Measurements from ENCODE around the gene PRM1.
"Not testable (repeated sequence)": the region's sequence is repeated elsewhere in the genome, so short reads cannot be mapped to it uniquely, and the experiment has no call there.

The PRM1 gene

DNA sequence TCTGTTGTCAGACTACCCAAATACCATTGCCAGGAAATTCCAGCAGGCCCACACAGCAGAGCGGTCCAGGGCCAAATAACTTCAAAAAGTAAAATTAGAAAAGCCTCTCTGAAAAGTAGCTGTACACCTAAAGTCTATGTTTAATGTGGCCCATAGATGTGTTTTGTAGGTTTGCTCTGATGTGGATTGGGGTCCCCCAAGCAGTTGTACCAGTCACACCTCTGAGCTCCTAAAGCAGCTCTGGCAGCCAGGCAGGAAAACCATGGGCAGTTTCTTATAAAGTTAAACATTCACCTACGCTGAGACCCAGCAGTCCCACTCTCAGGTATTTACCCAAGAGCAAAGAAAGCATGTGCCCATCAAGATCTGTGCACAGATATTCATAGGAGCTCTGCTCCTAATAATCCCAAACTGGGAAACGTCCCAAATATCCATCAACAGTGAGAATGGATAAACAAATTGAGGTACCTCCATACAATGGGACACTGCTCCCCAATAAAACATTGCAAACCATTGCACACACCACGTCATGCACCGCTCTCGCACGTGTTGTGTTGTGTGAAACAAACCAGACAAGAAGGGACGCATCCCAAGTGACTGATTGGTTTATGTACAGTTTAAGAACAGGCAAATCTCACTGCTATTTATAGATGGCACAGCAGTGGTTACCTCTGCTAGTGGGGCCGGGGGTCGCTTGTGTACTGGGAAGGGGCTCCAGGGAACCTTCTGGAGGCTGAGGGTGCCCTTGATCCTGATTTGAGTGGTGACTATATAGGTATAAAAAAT lies 15.8 kb upstream of the PRM1 start:
- no peak for DNase-seq

DNA sequence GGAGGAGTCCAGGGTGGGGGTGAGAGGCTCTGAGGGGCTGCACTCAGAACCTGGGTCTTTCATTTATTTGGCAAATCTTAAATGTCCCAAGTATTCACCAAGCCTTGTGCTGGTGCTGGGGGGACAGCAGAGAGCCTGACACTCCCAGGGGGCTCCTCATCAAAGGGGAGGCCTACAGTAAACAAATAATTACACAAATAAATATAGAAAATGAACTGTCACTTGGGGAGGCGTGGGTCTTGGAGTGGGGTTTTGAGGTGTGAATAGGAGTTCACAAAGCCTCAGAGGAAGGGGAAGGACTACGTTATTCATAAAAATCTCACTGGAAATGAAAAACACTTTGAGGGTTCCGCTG lies 15.2 kb upstream of the PRM1 start:
- DNase-seq = no peak

DNA sequence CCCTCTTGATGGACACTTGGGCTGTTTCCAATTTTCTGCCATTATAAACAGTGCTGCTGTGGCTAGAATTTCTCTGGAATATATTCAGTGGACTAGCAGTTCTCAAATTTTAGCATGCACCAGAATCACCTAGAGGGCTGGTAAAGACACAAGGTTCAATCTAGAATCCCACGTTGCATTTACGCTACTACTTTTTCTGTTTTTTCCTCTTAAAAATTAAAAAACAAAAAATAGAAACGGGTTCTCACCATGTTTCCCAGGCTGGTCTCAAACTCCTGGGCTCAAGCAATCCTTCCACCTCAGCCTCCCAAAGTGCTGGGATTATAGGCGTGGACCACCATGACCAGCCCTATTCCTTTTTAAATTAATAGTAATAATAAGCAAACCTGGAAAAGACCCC lies 14.5 kb upstream of the PRM1 start:
- no peak for DNase-seq

DNA sequence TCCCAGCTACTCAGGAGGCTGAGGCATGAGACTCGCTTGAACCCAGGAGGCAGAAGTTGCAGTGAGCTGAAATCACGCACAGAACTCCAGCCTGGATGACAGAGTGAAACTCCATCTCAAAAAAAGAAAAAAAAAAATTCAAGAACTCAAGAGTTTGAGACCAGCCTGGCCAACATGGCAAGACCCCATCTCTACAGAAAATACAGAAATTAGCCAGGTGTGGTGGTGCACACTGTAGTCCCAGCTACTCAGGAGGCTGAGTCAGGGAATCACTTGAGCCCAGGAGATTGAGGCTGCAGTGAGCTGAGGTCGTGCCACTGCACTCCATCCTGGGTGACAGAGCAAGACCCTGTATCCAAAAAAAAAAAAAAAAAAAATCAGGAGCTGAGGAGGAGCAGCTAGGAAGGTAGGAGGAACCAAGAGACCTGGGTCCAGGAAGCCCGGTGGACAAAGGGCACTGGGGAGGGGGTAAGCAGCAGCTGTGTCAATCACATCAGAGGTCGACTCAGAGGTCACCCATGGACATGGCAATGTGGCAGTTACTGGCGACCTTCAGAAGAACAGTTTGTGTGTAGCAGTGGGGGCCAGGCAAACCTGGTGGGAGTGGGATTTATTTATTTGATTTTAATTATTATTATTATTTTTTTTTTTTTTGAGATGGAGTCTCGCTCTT lies 11.1 kb upstream of the PRM1 start:
- DNase-seq = no peak

DNA sequence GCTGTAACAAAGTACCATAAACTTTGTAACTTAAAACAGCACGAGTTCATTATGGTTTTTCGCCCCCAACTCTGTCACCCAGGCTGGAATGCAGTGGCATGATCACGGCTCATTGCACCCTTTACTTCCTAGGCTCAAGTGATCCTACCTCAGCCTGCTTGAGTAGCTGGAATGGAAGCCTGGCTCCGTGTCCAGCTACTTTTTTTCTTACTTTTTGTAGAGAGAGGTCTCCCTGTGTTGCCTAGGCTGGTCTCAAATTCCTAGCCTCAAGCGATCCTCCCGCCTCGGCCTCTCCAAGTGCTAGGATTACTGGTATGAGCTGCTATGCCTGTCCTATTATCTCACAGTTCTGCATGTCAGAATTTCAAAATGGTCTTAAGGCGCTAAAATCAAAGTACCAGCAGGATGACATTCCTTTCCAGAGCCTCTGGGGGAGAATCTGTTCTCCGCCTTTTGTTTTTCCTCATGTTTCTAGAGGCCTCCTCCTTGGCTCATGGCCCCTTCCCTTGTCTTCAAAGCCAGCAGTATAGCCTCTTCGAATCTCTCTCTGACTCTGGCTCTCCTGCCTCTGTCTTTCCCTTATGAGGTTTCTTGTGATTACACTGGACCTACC lies 10.1 kb upstream of the PRM1 start:
- no peak for DNase-seq

DNA sequence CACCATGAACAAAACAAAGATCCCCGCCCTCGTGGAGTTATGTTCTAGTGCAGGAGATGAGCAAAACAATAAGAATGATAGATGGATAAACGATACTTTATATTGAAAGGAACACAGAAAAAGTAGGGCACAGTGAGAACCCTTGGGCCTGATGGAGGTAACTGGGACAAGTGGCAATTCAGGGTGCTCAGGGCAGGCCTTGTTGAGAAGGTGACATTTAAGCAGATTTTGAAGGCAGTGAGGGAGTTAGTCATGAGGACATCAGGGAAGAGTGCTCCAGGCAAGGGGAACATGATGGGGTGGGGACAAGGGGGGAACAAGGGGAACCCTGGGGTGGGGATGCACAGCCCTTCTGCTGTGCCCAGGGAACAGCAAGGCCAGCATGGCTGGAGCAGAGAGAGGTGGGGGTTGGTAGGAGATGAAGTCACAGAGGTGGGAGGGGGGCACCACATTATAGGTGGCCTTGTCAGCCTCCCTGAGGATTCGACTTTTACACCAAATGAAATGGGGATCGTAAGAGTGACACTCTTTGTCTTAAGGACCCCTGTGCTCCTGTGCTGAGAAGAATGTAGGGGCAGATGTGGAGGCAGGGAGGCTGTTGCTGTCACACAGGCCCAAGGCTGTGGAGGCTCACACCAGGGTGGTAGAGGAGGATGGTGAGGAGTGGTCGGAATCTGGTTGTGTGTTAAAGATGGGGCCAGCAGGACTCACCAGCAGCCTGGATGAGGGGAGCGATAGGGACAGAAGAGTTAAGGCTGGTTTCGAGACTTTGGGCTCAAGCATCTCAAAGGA lies 9.2 kb upstream of the PRM1 start:
- DNase-seq = no peak

DNA sequence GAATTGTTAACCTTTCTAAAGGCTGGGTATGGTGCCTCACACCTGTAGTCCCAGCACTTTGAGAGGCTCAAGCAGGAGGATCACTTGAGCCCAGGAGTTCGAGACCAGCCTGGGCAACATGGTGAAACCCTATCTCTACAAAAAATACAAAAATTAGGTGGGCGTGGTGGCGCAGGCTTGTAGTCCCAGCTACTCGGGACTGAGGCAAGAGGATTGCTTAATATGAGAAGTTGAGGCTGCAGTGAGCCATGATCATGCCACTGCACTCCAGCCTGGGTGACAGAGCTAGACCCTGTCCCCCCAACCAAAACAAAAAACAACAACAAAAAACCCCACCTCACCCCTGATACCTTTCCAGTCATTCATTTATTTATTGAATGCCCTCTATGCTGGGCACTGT lies 8.6 kb upstream of the PRM1 start:
- not testable (repeated sequence) for DNase-seq

DNA sequence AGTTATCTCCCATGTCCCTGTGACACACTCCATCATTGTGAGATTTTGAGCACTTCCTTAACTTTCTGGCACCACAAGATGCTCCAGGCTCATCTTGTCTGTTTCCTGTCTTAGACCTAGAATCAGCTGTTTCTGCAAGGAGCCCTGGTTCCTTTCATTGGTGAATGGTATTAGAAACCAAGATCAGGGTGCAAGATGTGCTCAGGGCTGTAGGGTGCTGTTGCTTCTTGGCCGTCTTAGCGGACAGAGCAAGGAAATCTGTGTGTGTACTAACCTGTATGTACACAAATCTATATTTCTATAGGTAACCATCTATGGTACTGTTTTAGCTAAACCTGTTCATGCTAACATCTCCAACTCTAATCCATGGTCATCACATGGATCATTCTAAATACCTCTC lies 8.1 kb upstream of the PRM1 start:
- DNase-seq = no peak

DNA sequence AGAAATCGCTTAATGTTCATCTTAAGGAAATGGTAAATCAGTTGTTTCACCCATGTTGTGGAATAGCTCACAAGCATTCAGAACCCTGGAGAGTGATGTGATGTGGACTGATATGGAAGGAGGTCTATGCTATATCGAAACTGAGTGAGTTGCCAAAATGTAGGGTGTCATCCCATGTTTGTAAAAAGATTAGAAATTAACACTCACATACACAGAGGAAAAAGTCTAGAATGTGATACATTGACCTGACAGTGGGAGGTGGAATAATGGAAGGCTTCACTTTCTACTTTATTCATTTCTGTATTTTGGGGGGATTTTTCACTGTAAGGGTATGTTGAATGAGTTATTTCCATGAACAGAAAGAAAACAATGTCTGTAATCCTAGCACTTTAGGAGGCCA lies 4.7 kb upstream of the PRM1 start:
- no peak for DNase-seq

DNA sequence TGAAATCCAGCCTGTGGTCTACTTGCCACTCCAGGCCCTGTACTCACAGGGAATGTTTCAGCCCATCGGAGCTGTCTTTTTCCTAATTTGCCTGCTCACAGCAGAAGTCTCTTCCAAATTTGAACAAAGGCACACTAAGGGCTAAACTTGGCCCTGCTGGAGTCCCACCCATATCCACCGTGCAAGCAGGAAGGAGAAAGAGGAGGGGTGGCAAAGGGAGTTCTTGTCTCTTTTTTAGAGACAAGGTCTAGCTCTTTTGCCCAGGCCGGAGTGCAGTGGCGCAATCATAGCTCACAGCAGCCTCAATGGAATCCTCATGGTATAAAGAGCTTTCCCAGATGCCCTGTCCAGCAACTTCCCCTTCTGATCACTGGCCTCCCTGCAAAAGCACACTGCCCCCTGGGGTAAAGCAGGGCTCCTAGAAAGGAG lies 2.7 kb upstream of the PRM1 start:
- no peak for DNase-seq

DNA sequence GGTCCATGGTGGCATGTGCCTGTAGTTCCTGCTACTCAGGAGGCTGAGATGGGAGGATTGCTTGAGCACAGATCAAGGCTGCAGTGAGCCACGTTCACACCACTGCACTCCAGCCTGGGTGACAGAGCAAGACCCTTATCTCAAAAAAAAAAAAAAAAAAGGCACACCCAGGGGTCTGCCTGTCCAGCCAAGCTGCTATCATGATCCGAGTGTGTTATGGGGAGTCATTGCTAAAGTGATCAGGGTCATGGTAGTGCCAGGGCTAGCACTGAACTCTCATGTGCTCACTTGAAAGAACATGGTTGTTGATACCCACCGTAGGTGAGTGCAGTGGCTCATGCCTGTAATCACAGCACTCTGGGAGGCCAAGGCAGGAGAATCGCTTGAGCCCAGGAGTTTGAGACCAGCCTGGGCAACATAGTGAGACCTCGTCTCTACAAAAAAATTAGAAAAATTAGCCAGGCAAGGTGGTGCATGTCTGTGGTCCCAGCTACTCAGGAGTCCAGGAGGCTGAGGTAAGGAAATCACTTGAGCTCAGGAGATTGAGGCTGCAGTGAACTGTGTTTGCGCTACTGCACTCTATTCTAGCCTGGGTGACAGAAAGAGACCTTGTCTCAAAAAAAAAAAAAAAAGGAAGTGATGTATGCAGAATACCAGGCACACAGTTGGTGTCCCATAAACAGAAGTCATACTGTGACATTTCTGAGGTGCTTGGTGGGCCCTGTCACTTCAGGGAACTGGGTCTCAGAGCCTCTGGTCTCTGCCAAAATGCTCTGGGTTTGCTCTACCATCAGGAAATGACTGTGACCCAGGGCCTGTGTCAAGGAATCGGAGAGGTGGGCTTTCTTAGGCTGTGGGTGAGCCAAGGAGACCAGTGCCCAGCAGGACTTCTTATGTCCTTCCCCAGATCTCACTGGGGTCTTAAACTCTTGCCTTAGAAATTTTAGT lies 2.2 kb downstream of the PRM1 start:
- DNase-seq = no peak

DNA sequence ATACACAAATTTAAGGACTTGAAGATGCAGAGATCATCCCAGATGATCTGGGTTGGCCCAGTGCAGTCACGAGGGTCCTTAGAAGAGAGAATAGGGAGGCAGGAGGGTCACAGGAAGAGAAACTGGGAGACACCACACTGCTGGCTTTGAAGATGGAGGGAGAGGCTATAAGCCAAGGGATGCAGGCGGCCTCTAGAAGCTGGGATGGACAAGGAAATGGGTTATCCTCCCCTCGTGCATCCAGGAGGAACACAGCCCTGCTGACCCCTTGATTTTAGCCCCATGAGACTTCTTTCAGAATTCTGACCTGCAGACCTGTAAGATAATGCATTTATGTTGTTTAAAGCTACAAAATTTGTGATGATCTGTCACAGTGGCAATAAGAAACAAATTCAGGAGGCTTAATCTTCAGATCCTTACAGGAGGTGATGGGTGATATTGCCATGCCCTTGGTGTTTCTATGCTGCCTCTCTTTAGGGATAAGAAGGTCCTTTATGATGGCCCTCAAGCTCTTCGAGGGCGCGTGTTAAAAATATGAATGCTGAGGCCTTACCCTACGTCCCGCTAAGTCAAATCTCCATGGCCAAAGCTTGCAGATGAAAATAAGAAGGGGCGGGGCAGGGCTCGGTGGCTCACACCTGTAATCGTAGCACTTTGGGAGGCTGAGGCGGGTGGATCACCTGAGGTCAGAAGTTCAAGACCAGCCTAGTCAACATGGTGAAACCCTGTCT lies 3.4 kb downstream of the PRM1 start:
- no peak for DNase-seq

DNA sequence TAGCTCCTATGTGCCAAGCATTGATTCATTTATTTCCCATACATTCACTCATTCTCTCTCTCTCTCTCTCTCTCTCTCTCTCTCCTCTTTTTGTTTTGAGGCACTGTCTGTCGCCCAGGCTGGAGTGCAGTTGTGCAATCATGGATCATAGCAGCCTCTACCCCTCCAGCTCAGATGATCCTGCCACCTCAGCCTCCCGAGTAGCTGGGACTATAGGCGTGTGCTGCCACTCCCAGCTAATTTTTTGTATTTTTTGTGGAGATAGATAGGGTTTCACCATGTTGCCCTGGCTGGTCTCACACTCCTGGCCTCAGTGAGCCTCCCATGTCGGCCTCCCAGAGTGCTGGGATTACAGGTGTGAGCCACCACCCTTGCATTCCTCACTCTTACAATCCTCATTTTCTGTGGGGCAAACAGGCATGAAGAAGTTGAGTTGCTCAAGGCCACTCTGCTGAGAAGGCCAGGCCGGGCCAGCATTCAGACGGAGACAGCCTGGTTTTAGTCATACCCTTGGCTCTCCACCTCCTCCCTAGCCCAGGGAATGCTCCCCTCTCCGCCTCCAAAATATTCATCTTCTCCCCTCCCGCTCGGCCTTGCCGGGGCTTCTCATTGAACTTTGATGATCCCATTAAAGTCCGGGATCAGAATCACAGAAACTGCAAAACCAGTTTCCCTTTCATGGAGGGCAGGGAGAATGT lies 4.1 kb downstream of the PRM1 start:
- no peak for DNase-seq

DNA sequence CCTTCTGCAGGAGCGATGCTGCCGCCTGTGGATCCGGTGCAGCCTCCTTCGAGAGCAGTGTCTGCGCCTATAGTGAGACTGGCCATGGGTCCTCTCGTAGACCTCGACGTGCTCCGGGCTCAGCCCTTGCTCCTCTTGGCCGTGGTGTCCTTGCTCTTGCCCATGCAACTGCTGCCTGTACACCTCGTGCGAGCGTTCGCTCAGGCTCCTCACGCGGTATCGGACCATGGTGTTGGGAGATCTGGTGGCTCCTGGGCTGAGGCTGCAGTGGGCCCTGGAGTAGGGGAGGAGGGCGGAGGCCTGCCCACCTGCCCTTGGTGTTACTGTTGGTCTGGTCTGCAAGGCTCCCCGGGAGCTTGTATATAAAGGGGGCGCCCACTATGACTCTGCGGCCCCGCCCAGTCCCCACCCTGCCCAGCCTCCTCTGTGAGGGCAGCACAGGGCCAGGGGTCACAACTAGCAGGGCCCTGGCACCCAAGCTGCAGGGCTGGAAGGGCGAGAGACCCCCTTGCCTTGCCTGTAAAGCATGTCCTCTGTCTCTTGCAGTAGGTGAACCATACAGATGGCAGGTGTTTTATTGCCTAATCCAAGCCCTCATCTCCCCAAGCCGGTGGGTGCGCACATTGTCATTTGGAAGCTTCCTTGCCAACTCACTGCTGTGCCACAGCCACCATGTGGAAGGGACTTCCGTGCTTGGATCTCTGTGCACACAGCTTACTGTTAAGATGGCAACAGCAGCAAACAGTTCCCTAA lies 4.8 kb downstream of the PRM1 start, which contains the start of gene PRM2:
Gene PRM2, minus strand, starts transcription at position 338 of the 753 bp plus-strand sequence. Its CDS starts 110 bp downstream, at position 228.
- no peak for DNase-seq

DNA sequence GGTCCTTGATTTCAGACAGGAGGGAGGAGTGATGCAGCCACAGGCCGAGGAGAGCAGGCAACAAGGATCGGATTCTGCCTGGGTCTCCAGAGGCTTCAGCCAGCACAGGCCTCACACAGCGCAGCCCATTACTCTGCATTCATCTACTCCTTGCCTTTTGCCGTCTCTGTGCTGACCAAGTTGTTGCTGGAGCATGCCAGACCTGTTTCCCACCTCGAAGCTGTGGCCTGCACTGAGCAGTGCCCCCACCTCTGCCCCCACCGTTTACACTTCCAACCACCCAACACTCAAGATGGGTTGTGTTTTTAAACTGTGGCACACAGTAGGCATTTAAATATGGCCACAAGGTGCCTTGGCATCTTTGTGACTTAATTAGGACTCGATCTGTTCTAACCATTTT lies 6.2 kb downstream of the PRM1 start:
- DNase-seq = no peak

DNA sequence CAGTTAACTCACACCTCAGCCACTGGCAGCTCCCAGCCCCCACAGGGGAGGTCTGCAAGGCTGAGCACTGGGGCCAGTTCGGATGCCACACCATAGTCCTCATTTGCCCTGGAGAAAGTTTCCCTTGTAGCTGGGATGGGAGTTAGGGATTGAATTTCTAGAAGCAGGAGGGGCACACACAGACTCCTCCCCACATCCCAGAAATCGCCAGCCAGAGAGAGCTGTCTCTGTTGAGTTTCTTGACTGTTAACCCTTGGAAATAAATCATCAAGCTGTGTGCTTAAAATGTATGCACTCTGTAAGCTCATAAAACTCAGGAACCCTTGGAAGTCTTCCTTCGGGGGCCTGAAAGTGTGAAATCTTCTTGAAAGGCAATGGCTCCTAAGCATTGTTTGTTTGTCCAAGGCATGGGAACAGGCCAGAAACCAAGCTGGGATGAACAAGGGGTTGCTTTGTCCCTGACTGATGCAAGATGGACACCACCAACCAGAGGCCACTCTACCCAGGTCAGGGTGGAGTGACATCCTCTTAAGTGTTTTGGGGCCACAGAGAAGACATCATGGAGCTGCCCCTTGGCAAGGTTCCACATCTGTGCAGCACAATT lies 7.3 kb downstream of the PRM1 start:
- no peak for DNase-seq

DNA sequence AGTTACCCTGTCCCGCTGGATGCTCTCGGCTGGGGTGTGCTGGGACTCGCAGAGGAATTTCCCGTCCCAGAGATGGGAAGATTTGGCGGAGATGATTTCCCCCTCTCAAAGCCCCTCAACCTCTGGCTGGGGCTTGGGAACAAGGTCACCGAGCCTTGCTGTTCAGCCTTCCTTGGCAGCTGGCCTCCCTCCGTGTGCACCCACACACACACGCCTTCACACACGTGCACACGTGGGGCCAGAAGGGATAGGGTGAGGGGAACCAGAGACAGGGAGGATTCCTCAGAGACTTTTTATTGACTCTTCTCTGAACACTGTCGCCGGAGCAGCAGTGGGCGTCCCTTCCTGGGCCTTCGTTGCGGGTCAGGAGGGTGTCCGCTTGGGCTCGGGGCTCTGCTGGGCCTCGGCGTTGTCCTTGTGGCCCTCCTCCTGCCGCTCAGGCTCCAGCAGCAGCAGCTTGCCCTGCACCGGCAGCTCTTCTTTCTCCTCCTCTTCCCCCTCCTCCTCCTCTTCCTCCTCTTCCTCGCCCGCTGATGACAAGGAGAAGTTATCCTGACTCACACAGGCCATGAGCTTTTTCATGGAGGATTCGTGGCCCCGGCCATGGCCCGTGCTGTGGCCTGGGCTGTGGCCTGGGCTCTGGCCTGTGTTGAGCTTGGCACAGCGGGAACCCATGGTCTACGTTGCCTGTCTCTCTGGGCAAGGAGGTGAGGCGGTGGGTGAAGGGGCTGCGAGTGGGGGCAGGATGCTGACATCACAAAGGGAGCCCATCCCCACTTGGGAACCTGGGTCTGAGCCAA lies 8.0 kb downstream of the PRM1 start, which contains the start of gene PRM3:
Gene PRM3, minus strand, starts transcription at position 709 of the 800 bp plus-strand sequence. Its CDS starts 34 bp downstream, at position 675.
- DNase-seq = no peak

DNA sequence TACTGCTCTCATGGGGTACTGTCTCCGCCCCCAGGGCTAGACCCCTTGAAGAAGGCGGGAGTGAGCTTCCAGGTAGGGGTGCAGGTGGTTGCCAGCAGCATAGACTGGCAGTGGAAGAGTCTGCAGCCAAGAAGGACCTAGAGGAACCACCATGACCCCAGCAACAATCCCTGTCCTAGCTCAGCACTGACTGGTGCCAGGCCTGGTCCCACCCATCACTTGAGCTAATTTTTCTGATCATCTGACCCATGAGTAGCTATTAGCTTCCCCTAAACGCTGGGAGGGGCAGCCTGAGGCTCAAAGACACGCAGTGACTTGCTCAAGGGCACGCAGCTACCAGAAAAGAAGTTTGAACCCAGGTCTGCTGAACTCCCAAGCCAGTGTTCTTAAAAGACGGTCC lies 8.6 kb downstream of the PRM1 start:
- no peak for DNase-seq

DNA sequence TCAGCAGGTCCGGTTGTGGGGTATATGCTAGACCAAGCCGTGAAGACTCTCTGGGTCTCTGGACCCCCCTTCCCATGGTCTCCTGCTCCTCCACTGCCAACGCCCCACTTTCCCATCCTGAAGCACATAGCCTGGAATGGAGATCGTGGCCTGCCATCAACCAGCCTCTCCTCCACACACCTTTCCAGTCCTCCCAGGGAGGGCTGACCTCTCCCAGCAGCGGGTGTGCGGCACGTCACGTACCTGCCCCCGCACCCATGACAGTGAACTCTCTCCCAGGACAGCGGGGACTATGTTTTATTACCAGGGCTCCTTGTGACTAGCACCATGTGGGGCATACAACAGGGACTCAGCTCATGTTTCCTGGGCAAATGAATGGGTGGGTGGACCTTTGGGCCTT lies 9.5 kb downstream of the PRM1 start:
- DNase-seq = no peak

All from CD4-positive, alpha-beta T cell treated with Interleukin-6 for 4 hours (primary cell).